ENCODE data around the gene PTGS1.

DNA sequence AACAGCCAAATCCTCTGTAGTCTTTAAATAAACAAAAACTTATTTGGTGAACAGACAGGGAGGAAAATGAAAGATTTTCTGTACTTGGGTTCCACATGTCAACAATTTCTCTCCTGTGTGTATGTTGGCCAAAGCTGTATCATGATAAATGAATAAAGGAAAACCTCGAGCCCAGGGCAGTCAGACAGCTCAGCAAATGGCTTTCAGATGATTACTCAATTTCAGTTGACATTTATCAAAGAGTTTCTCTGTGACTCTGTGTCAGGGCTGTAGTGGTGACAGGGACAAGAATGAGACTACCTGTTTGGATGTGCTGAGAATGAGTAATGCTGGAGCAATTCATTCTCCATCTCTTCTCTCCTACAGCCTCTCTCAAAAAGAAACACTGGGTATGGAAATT is 45.7 kb upstream of the PTGS1 start:
- TF ChIP-seq CBX2 (IDR thresholded peaks at IDR 0.05; ENCODE audit: low read depth, low read length) (no peak), CBX2 (CRISPR knock-in tag; IDR thresholded peaks at IDR 0.05; ENCODE audit: low read depth) (no peak), ZNF550 (CRISPR knock-in tag; IDR thresholded peaks at IDR 0.05; ENCODE audit: borderline replicate concordance) (no peak), CEBPB (IDR thresholded peaks at IDR 0.05; ENCODE audit: borderline replicate concordance, low read depth, low read length) (peak; percentile 77), SP1 (IDR thresholded peaks at IDR 0.05) (no peak), SP1 (CRISPR knock-in tag; IDR thresholded peaks at IDR 0.05) (no peak)
- TF ChIP-seq, protein P1, sequence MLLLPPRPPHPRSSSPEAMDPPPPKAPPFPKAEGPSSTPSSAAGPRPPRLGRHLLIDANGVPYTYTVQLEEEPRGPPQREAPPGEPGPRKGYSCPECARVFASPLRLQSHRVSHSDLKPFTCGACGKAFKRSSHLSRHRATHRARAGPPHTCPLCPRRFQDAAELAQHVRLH (CRISPR knock-in tag; IDR thresholded peaks at IDR 0.05; ENCODE audit: borderline replicate concordance, low read depth), result no peak

All from HepG2 (cell line).